HepG2 (cell line): ENCODE data around the gene BBOF1. TPM values are rescaled to one million over a fixed set of nuclear protein-coding genes. Genes with fewer than 3 reads are reported as not detected.

Source experiments
- ATAC-seq: fragments of 200-7000 bp; cut with Tn5 transposase; 3 replicates; pipeline ENCODE4 v1.9.1; 2020; ENCODE audit warnings: mild to moderate bottlenecking, moderate library complexity
- BruUV-seq: library from RNA; stranded (reverse); fragments of 400-500 nt; replicated peaks from 2 replicates; lab custom pipeline; 2021; lab: Mats Ljungman, UMichigan
- CTCF ChIA-PET: fragments of 300-600 bp; formaldehyde crosslinking; extraction: SDS; loops from one replicate; lab custom pipeline; 2021; ENCODE audit warnings: low total read pairs, inconsistent platforms, low intra/inter-chr PET ratio; lab: Yijun Ruan, JAX
- POLR2A ChIA-PET: fragments of 350-600 bp; sonication (Branson Sonifier 250); formaldehyde crosslinking; loops from one replicate; lab custom pipeline; 2020; ENCODE audit warnings: antibody characterized with exemption, inconsistent platforms; lab: Yijun Ruan, JAX
- DNase-seq: peaks from one replicate; pipeline ENCODE4 v3.0.0-alpha.2; 2015; ENCODE audit warnings: low spot score
- FAIRE-seq: peaks from 3 replicates; lab custom pipeline; 2011; peaks lifted over from hg19 to GRCh38; lab: Jason Lieb, UNC
- H2AFZ ChIP-seq: one replicate; pipeline ENCODE4 v1.6.1; 2011; ENCODE audit warnings: low read length, inconsistent platforms
- H3K27ac ChIP-seq: fragments of 300-600 bp; 3 replicates; pipeline ENCODE4 v1.8.0; 2011; ENCODE audit warnings: mixed run types, mild to moderate bottlenecking, mixed read lengths, low read length, inconsistent platforms; ENCODE audit not compliant: insufficient read depth; ENCODE audit errors: extremely low read length
- H3K27me3 ChIP-seq, 2 experiments: fragments of 200-600 bp in 1 of 2; 2 replicates in 1 of 2; 3 replicates in 1 of 2; pipeline versions ENCODE4 v1.6.0 to v1.8.0; 2011; ENCODE audit warnings: low read length in 2 of 2, mild to moderate bottlenecking in 2 of 2, moderate library complexity in 2 of 2, inconsistent platforms in 1 of 2; ENCODE audit not compliant: insufficient read depth in 2 of 2, control insufficient read depth in 1 of 2
- H3K36me3 ChIP-seq, 2 experiments: fragments of 200-600 bp in 1 of 2; replicated peaks in 1 of 2; 2 replicates in 1 of 2; 3 replicates in 1 of 2; pipeline versions ENCODE4 v1.5.1 to v1.8.0; 2011; ENCODE audit warnings: low read length in 2 of 2, inconsistent platforms in 1 of 2; ENCODE audit not compliant: insufficient read depth in 2 of 2, control insufficient read depth in 1 of 2
- H3K4me1 ChIP-seq: 2 replicates; pipeline ENCODE4 v1.5.1; 2012; ENCODE audit warnings: low read length, inconsistent platforms; ENCODE audit not compliant: insufficient read depth
- H3K4me2 ChIP-seq: 2 replicates; pipeline ENCODE4 v1.6.0; 2011; ENCODE audit warnings: low read depth, low read length, inconsistent platforms
- H3K4me3 ChIP-seq, 3 experiments: fragments of 200-600 bp in 1 of 3; sonication (generic), shearing (Covaris generic) in 1 of 3; replicated peaks in 1 of 3; 2 replicates each; pipeline ENCODE4 v1.5.1; 2011 to 2016; ENCODE audit warnings: low read length in 3 of 3, inconsistent platforms in 2 of 3, low read depth in 2 of 3, mild to moderate bottlenecking in 2 of 3, control low read depth in 1 of 3, mixed read lengths in 1 of 3; ENCODE audit not compliant: insufficient read depth in 1 of 3
- H3K79me2 ChIP-seq: one replicate; pipeline ENCODE4 v1.6.1; 2011; ENCODE audit warnings: low read length, inconsistent platforms; ENCODE audit not compliant: insufficient read depth
- H3K9ac ChIP-seq: 2 replicates; pipeline ENCODE4 v1.6.0; 2011; ENCODE audit warnings: mild to moderate bottlenecking, low read depth, low read length, inconsistent platforms; ENCODE audit not compliant: insufficient read depth
- H3K9me3 ChIP-seq: 2 replicates; pipeline ENCODE4 v1.5.1; 2012; ENCODE audit warnings: mild to moderate bottlenecking, low read length
- H4K20me1 ChIP-seq: 2 replicates; pipeline ENCODE4 v1.6.0; 2011; ENCODE audit warnings: inconsistent platforms, mild to moderate bottlenecking, low read length, moderate library complexity; ENCODE audit not compliant: insufficient read depth
- KDM4B ChIP-seq: sonication (generic); formaldehyde crosslinking; IDR thresholded peaks from 2 replicates; pipeline ENCODE4 v1.4.0; 2020; ENCODE audit warnings: missing genetic modification reagents
- REPIN1 ChIP-seq: sonication (generic); formaldehyde crosslinking; IDR thresholded peaks from 2 replicates; pipeline ENCODE4 v1.8.0; 2022; ENCODE audit warnings: missing genetic modification reagents, low read depth, mild to moderate bottlenecking, borderline replicate concordance
- SNAI1 ChIP-seq: sonication (generic); formaldehyde crosslinking; IDR thresholded peaks from 2 replicates; pipeline ENCODE4 v1.5.0; 2020; ENCODE audit warnings: mild to moderate bottlenecking, missing genetic modification reagents, borderline replicate concordance
- TAF15 ChIP-seq: fragments of 200-400 bp; formaldehyde crosslinking; IDR thresholded peaks from one replicate; pipeline ENCODE4 v1.6.1; 2018; ENCODE audit warnings: mild to moderate bottlenecking, low read depth, low read length; ENCODE audit not compliant: poor library complexity, severe bottlenecking
- ZKSCAN1 ChIP-seq: fragments of 150-350 bp; IDR thresholded peaks from 2 replicates; pipeline ENCODE4 v1.6.1; 2014; ENCODE audit warnings: low read length
- ZNF7 ChIP-seq: IDR thresholded peaks from 2 replicates; pipeline ENCODE4 v1.6.1; 2016; ENCODE audit warnings: missing biosample characterization, missing genetic modification reagents
- WGBS: methylation state at CpG from one replicate; pipeline ENCODE4 v1.1.6; 2017; ENCODE audit warnings: low lambda C conversion rate; 5-methylcytosine and 5-hydroxymethylcytosine counted together
- in situ Hi-C: cut with HindIII; loops from 2 replicates; pipeline ENCODE4 v1.10.0; 2017; ENCODE audit warnings: low pct_unique_long_range_greater_than_20kb; ENCODE audit not compliant: extremely low pct_ligation_motif_present
- intact Hi-C: fragments of 100-400 bp; cut with micrococcal nuclease; formaldehyde crosslinking; loops from one replicate; pipeline ENCODE4 v1.10.0; 2022; ENCODE audit not compliant: unreplicated experiment
- polyA plus RNA-seq, 8 experiments: library from polyadenylated mRNA; depleted of rRNA in 3 of 8; stranded (reverse) in 7 of 8; unstranded in 1 of 8; fragments of >200 nt; fragmentation: Illumina TruSeq in 4 of 8; extraction: Trizol in 4 of 8; gene quantifications; 2 replicates each; pipeline versions ENCODE4 v1.2.1 to v1.2.3, GENCODE V29; 2011 to 2016; ENCODE audit warnings: low read depth in 4 of 8, missing spikeins in 1 of 8, mixed read lengths in 1 of 8; ENCODE audit not compliant: insufficient read depth in 1 of 8
- total RNA-seq, 5 experiments: library from RNA; depleted of rRNA; stranded (reverse); fragments of >200 nt; fragmentation: Illumina TruSeq; extraction: Trizol; gene quantifications; 2 replicates each; pipeline ENCODE4 v1.2.3, GENCODE V29; 2016; ENCODE audit warnings: low read depth in 1 of 5
- TF ChIP-seq, protein P1 (sequence below): sonication (generic); formaldehyde crosslinking; IDR thresholded peaks from 2 replicates; pipeline ENCODE4 v1.4.0; 2020; ENCODE audit warnings: low read depth, mild to moderate bottlenecking, missing genetic modification reagents
- TF ChIP-seq, protein P2 (sequence below): sonication (generic); formaldehyde crosslinking; conservative IDR thresholded peaks from 2 replicates; pipeline ENCODE4 v1.4.0; 2020; ENCODE audit warnings: missing genetic modification reagents

Gene BBOF1
- total and polyA plus RNA-seq, 2 of the 13 experiments (the other 11 are each of a cell fraction or from before 2014, with no cell fraction given): 1.6 to 2.3 TPM

- Histone ChIP-seq H3K9ac (no peak overlapping the region), H2AFZ (no peak overlapping the region), H3K27me3 (no peaks in the 10 kb centered on the region), H3K9me3 (no peaks in the 10 kb centered on the region), H3K79me2 (no peaks in the 10 kb centered on the region), H3K27ac (no peak overlapping the region), H3K4me3 (no peak overlapping the region), H3K36me3 (no peaks in the 10 kb centered on the region), H3K4me2 (no peak overlapping the region), H4K20me1 (no peaks in the 10 kb centered on the region), H3K4me1 (peaks cover 19% of the 10 kb centered on the region)
- WGBS: 96% methylated on average over 3 of the region's 3 CpGs
- FAIRE-seq (no peak), DNase-seq (no peak), ATAC-seq (no peak)
- TF ChIP-seq SNAI1 (CRISPR knock-in tag): no peak
- TF ChIP-seq TAF15: no peak
- TF ChIP-seq ZKSCAN1: no peak
- no peak for TF ChIP-seq ZNF7 (CRISPR knock-in tag)
- TF ChIP-seq KDM4B (CRISPR knock-in tag): no peak
- TF ChIP-seq, protein P1, sequence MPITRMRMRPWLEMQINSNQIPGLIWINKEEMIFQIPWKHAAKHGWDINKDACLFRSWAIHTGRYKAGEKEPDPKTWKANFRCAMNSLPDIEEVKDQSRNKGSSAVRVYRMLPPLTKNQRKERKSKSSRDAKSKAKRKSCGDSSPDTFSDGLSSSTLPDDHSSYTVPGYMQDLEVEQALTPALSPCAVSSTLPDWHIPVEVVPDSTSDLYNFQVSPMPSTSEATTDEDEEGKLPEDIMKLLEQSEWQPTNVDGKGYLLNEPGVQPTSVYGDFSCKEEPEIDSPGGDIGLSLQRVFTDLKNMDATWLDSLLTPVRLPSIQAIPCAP (CRISPR knock-in tag): no peak
- no peak for TF ChIP-seq REPIN1
- TF ChIP-seq, protein P2, sequence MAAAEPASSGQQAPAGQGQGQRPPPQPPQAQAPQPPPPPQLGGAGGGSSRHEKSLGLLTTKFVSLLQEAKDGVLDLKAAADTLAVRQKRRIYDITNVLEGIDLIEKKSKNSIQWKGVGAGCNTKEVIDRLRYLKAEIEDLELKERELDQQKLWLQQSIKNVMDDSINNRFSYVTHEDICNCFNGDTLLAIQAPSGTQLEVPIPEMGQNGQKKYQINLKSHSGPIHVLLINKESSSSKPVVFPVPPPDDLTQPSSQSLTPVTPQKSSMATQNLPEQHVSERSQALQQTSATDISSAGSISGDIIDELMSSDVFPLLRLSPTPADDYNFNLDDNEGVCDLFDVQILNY (CRISPR knock-in tag): no peak
- POLR2A ChIA-PET: no interaction called here
- CTCF ChIA-PET: no interaction called here
- intact Hi-C loops: no loop called here
- in situ Hi-C loops: loop anchor here (25.0 kb wide), 1 partner anchor 292 kb away; no protein-coding TSS in a partner anchor
- BruUV-seq: no TSS peak
Observed at GRCh38 chr14:74029136-74029535, 10.0 kb downstream of the BBOF1 start.
